Neural cell (in vitro differentiated cells): ENCODE measurements around the gene SNTG2.

Source experiments
- EZH2 ChIP-seq: fragments of 200-600, 300-800 bp; shearing (Covaris generic), sonication (generic); IDR thresholded peaks from 2 replicates; pipeline ENCODE4 v1.6.1; 2014; ENCODE audit warnings: antibody characterized with exemption, low read length, borderline replicate concordance, mild to moderate bottlenecking; ENCODE audit not compliant: insufficient read depth, poor library complexity, severe bottlenecking
- MXI1 ChIP-seq: fragments of 450-650 bp; conservative IDR thresholded peaks from 2 replicates; pipeline ENCODE4 v1.6.1; 2014; ENCODE audit warnings: antibody characterized with exemption, mild to moderate bottlenecking; ENCODE audit not compliant: poor library complexity, severe bottlenecking
- POLR2AphosphoS5 ChIP-seq: IDR thresholded peaks from 2 replicates; pipeline ENCODE4 v1.6.1; 2012
- SMC3 ChIP-seq: fragments of 450-650 bp; conservative IDR thresholded peaks from 2 replicates; pipeline ENCODE4 v1.6.1; 2014; ENCODE audit warnings: antibody characterized with exemption, mild to moderate bottlenecking, moderate library complexity; ENCODE audit not compliant: poor library complexity
- TAF1 ChIP-seq: IDR thresholded peaks from 2 replicates; pipeline ENCODE4 v1.6.1; 2012; ENCODE audit warnings: low read depth
- TF ChIP-seq, protein P1 (sequence below): fragments of 450-650 bp; IDR thresholded peaks from 2 replicates; pipeline ENCODE4 v1.5.1; 2014; ENCODE audit warnings: antibody characterized with exemption, mild to moderate bottlenecking, moderate library complexity; ENCODE audit not compliant: poor library complexity, severe bottlenecking

DNA sequence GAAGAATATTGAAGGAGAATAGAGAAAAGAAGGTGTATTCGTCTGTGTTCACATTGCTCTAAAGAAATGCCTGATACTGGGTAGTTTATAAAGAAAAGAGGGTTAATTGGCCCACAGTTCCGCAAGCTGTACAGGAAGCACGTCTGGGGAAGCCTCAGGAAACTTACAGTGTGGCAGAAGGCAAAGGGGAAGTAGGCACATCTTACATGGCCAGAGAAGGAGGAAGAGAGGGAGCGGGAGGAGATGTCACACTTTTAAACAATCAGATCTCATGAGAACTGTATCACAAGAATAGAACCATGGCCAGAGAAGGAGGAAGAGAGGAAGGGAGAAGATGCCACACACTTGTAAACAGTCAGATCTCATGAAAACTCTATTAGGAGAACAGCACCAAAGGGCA lies 303.0 kb downstream of the SNTG2 start:
- TF ChIP-seq, protein P1, sequence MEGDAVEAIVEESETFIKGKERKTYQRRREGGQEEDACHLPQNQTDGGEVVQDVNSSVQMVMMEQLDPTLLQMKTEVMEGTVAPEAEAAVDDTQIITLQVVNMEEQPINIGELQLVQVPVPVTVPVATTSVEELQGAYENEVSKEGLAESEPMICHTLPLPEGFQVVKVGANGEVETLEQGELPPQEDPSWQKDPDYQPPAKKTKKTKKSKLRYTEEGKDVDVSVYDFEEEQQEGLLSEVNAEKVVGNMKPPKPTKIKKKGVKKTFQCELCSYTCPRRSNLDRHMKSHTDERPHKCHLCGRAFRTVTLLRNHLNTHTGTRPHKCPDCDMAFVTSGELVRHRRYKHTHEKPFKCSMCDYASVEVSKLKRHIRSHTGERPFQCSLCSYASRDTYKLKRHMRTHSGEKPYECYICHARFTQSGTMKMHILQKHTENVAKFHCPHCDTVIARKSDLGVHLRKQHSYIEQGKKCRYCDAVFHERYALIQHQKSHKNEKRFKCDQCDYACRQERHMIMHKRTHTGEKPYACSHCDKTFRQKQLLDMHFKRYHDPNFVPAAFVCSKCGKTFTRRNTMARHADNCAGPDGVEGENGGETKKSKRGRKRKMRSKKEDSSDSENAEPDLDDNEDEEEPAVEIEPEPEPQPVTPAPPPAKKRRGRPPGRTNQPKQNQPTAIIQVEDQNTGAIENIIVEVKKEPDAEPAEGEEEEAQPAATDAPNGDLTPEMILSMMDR = no peak
- TF ChIP-seq MXI1 (no peak), SMC3 (no peak), POLR2AphosphoS5 (no peak), TAF1 (no peak), EZH2 (no peak)
